Stimulated activated CD8-positive, alpha-beta memory T cell treated with anti-CD3 and anti-CD28 coated beads, Interleukin-7, amount 100 ng/mL, for 4 hours (primary cell): Measurements from ENCODE around the gene MAD2L2.

Experiments used
- DNase-seq, 2 donors: peaks; one replicate each; pipeline ENCODE4 v3.0.0-alpha.2; 2020; ENCODE audit warnings: low read depth in 2 of 2

The MAD2L2 gene

DNA sequence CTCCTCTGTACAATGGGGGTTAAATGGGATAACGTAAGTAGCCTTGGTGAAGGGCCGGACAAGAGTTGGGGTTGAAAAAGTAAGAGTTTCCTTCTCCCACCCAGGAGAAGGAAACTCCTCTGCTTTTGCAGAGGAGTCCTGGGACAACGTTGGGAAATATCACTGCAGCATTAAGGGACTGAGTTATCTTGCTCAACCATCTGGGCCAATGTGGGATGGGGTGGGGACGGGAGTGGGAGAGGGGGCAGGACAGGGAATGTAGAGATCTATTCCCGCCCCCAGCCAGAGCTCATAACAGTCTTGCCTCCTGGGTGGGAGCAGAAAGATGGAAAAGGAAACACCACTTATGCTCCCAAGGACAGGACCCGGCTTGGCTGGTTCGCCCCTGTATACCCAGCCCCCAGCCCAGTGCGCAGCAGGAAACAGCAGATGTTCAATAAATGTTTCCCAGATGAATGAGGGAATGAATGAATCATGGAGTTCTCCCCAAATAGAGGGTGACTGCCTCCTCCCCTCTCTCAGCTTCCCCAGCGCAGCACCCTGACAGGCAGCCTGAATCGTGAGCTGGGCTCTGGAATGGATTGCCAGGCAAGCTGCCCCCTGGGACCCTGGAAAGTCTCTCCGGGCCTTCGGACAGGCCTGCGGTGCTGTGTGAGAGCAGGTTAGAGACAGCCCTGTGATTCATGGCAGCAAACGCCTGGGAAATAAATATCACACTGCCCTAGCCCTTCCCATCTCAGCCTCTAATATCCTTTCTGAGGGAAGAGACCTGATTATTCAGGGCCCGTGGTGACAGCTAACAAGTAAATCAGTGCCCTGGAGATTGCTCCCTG is 51.5 kb downstream of the MAD2L2 start:
- DNase-seq, result no peak

DNA sequence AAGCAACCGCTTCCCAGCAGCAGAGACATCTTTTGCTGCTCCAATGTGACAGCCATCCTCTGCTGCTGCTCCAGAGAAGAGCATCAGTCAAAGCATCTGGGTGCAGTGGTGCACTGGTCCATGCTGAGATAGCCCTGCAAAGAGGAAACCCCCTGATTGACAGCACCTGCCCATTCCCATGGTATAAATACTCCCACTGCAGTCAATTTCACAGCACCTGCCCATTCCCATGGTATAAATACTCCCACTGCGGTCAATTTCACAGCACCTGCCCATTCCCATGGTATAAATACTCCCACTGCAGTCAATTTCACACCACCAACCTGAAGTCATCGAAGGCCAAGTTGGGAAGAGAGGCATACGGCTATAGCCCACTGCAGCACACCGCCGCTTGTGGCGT is 52.2 kb downstream of the MAD2L2 start:
- DNase-seq, result no peak

DNA sequence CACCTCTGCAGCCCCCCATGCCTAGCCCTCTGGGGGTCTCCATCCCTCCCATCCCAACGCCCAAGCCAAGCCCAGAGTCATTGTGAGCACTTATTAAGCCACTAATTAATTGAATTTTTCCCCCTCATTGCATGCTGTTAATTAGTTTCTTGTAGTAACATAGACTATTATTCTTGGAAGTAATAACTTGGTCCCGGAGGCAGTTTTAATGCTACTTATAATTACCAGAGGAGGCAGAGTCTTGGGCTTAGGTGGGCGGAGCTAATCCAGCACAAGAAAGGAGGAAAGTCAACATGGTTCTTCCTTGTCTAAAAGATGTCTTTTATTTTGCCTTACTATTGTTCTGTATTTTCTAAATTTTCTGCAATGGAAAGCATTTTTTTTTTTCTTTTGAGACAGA is 54.4 kb downstream of the MAD2L2 start:
- DNase-seq, result no peak
